H1 (cell line): ENCODE results near the gene PTGIR. TPM values are rescaled to one million over a fixed set of nuclear protein-coding genes. Genes with fewer than 3 reads are reported as not detected.
A peak's percentile ranks its signal among the peaks of the same experiment; 100 is the strongest.

Experiments
- CTCF ChIA-PET: fragments of 300-600 bp; sonication (Branson Sonifier 250); formaldehyde crosslinking; loops from one replicate; lab custom pipeline; 2021; ENCODE audit not compliant: partially characterized antibody; lab: Charles Lee
- POLR2A ChIA-PET: fragments of 300-600 bp; sonication (Branson Sonifier 250); formaldehyde crosslinking; loops from one replicate; lab custom pipeline; 2021; ENCODE audit warnings: inconsistent platforms; ENCODE audit not compliant: partially characterized antibody; lab: Charles Lee
- DNase-seq, 2 experiments: peaks; one replicate each; pipeline versions ENCODE4 v3.0.0 to v3.0.0-alpha.2; 2010 to 2022; ENCODE audit warnings: low spot score in 2 of 2, low read depth in 1 of 2, mixed read lengths in 1 of 2
- FAIRE-seq: peaks from 2 replicates; lab custom pipeline; 2011; peaks lifted over from hg19 to GRCh38; lab: Jason Lieb, UNC
- H2AFZ ChIP-seq: 2 replicates; pipeline ENCODE4 v1.8.1; 2012; ENCODE audit warnings: low read length, inconsistent platforms
- H2AK5ac ChIP-seq: 2 replicates; pipeline ENCODE4 v1.6.1; 2013; ENCODE audit warnings: low read depth, low read length
- H2BK120ac ChIP-seq: replicated peaks from 2 replicates; pipeline ENCODE3; 2013; ENCODE audit warnings: low read depth, low read length, inconsistent platforms
- H2BK12ac ChIP-seq: 2 replicates; pipeline ENCODE4 v1.6.1; 2013; ENCODE audit warnings: low read depth, low read length
- H2BK15ac ChIP-seq: 2 replicates; pipeline ENCODE4 v1.6.1; 2013; ENCODE audit warnings: low read length
- H2BK20ac ChIP-seq: 2 replicates; pipeline ENCODE4 v1.6.1; 2013; ENCODE audit warnings: low read length
- H2BK5ac ChIP-seq: 2 replicates; pipeline ENCODE4 v1.6.1; 2013; ENCODE audit warnings: low read depth, low read length
- H3K14ac ChIP-seq: 2 replicates; pipeline ENCODE4 v1.6.1; 2013; ENCODE audit warnings: inconsistent platforms; ENCODE audit not compliant: insufficient read length
- H3K18ac ChIP-seq: 2 replicates; pipeline ENCODE4 v1.6.1; 2013; ENCODE audit warnings: low read length; ENCODE audit errors: extremely low read depth
- H3K23ac ChIP-seq: 2 replicates; pipeline ENCODE4 v1.6.1; 2013; ENCODE audit warnings: inconsistent platforms; ENCODE audit not compliant: insufficient read length
- H3K23me2 ChIP-seq: 2 replicates; pipeline ENCODE4 v1.6.1; 2013; ENCODE audit warnings: low read depth, low read length
- H3K27ac ChIP-seq: 2 replicates; pipeline ENCODE4 v1.6.1; 2011; ENCODE audit warnings: low read depth, low read length, inconsistent platforms
- H3K27me3 ChIP-seq, 4 experiments: replicated peaks in 1 of 4; 1 replicate in 1 of 4; 2 replicates in 3 of 4; pipeline versions ENCODE4 v1.6.1 to v1.8.1; 2011 to 2013; ENCODE audit warnings: low read length in 3 of 4, mild to moderate bottlenecking in 3 of 4, inconsistent platforms in 2 of 4, mixed read lengths in 2 of 4, moderate library complexity in 1 of 4; ENCODE audit not compliant: control insufficient read depth in 3 of 4, insufficient read depth in 3 of 4; ENCODE audit errors: extremely low read depth in 1 of 4
- H3K36me3 ChIP-seq, 4 experiments: 2 replicates each; pipeline versions ENCODE4 v1.6.1 to v1.8.1; 2011 to 2013; ENCODE audit warnings: mild to moderate bottlenecking in 4 of 4, low read length in 3 of 4, moderate library complexity in 2 of 4, control low read depth in 1 of 4, inconsistent platforms in 1 of 4; ENCODE audit not compliant: insufficient read depth in 4 of 4, control insufficient read depth in 2 of 4
- H3K4ac ChIP-seq: replicated peaks from 2 replicates; pipeline ENCODE3; 2013; ENCODE audit warnings: low read length, low read depth, mixed read lengths, inconsistent platforms; ENCODE audit not compliant: insufficient read length
- H3K4me1 ChIP-seq, 4 experiments: replicated peaks in 1 of 4; 1 replicate in 1 of 4; 2 replicates in 3 of 4; pipeline versions ENCODE4 v1.6.1 to v1.8.1; 2011 to 2013; ENCODE audit warnings: low read length in 3 of 4, inconsistent platforms in 2 of 4, mixed read lengths in 1 of 4; ENCODE audit not compliant: insufficient read depth in 4 of 4, control insufficient read depth in 3 of 4
- H3K4me2 ChIP-seq, 2 experiments: 2 replicates each; pipeline versions ENCODE4 v1.6.1 to v1.8.1; 2011 to 2013; ENCODE audit warnings: low read depth in 2 of 2, low read length in 2 of 2, control low read depth in 1 of 2, inconsistent platforms in 1 of 2, mild to moderate bottlenecking in 1 of 2; ENCODE audit not compliant: insufficient read depth in 1 of 2
- H3K4me3 ChIP-seq, 4 experiments: fragments of 200-600, 300-600 bp in 1 of 4; sonication (generic), shearing (Covaris generic), sonication (Bioruptor Twin) in 1 of 4; 2 replicates each; pipeline versions ENCODE4 v1.5.1 to v1.8.1; 2011 to 2016; ENCODE audit warnings: low read length in 4 of 4, low read depth in 3 of 4, control low read depth in 2 of 4, inconsistent platforms in 2 of 4, mild to moderate bottlenecking in 2 of 4, mixed read lengths in 1 of 4, moderate library complexity in 1 of 4; ENCODE audit not compliant: insufficient read depth in 2 of 4; ENCODE audit errors: extremely low read depth in 1 of 4
- H3K56ac ChIP-seq: replicated peaks from 2 replicates; pipeline ENCODE3; 2013; ENCODE audit warnings: low read depth, mild to moderate bottlenecking, mixed read lengths, low read length, inconsistent platforms; ENCODE audit not compliant: insufficient read length
- H3K79me1 ChIP-seq: 2 replicates; pipeline ENCODE4 v1.6.1; 2013; ENCODE audit warnings: low read depth, low read length, control low read depth
- H3K79me2 ChIP-seq, 2 experiments: 2 replicates each; pipeline versions ENCODE4 v1.6.1 to v1.8.1; 2012 to 2013; ENCODE audit warnings: low read length in 2 of 2, mild to moderate bottlenecking in 2 of 2, inconsistent platforms in 1 of 2; ENCODE audit not compliant: insufficient read depth in 2 of 2, control insufficient read depth in 1 of 2
- H3K9ac ChIP-seq, 4 experiments: replicated peaks in 1 of 4; 1 replicate in 1 of 4; 2 replicates in 3 of 4; pipeline versions ENCODE4 v1.6.1 to v1.8.1; 2011 to 2013; ENCODE audit warnings: low read depth in 3 of 4, low read length in 3 of 4, control low read depth in 2 of 4, mild to moderate bottlenecking in 2 of 4, moderate library complexity in 2 of 4, inconsistent platforms in 1 of 4; ENCODE audit errors: extremely low read depth in 1 of 4
- H3K9me3 ChIP-seq, 2 experiments: 2 replicates each; pipeline versions ENCODE4 v1.6.1 to v1.8.1; 2012 to 2013; ENCODE audit warnings: mild to moderate bottlenecking in 2 of 2, moderate library complexity in 2 of 2, control low read depth in 1 of 2, inconsistent platforms in 1 of 2, low read depth in 1 of 2, low read length in 1 of 2, mixed read lengths in 1 of 2; ENCODE audit not compliant: insufficient read depth in 2 of 2
- H4K20me1 ChIP-seq, 2 experiments: replicated peaks in 1 of 2; 2 replicates each; pipeline versions ENCODE3 to v1.8.1; 2011 to 2013; ENCODE audit warnings: inconsistent platforms in 2 of 2, low read length in 2 of 2, mild to moderate bottlenecking in 1 of 2; ENCODE audit not compliant: insufficient read depth in 2 of 2, control insufficient read depth in 1 of 2
- H4K5ac ChIP-seq: 2 replicates; pipeline ENCODE4 v1.6.1; 2013; ENCODE audit warnings: low read length, low read depth, mixed read lengths, inconsistent platforms; ENCODE audit not compliant: insufficient read length
- H4K8ac ChIP-seq: 2 replicates; pipeline ENCODE4 v1.8.0; 2013; ENCODE audit warnings: mild to moderate bottlenecking, moderate library complexity, low read length, inconsistent platforms; ENCODE audit not compliant: insufficient read depth; ENCODE audit errors: extremely low read depth
- H4K91ac ChIP-seq: replicated peaks from 2 replicates; pipeline ENCODE3; 2013; ENCODE audit warnings: low read length, mixed read lengths, inconsistent platforms; ENCODE audit not compliant: insufficient read length
- BCL11A ChIP-seq, 2 experiments: IDR thresholded peaks; one replicate each; pipeline ENCODE4 v1.6.1; 2011; ENCODE audit warnings: low read depth in 2 of 2, low read length in 2 of 2, mild to moderate bottlenecking in 2 of 2
- CBX5 ChIP-seq: fragments of 300-800, 300-1000 bp; sonication (generic); IDR thresholded peaks from 2 replicates; pipeline ENCODE4 v1.7.1; 2016; ENCODE audit warnings: antibody characterized with exemption, low read length, low read depth
- CREB1 ChIP-seq: IDR thresholded peaks from 2 replicates; pipeline ENCODE4 v1.6.1; 2012; ENCODE audit warnings: inconsistent platforms
- CTCF ChIP-seq, 3 experiments: IDR thresholded peaks; 1 replicate in 2 of 3; 2 replicates in 1 of 3; pipeline versions ENCODE4 v1.5.1 to v1.6.1; 2011; ENCODE audit warnings: low read length in 3 of 3, mild to moderate bottlenecking in 3 of 3, inconsistent platforms in 2 of 3, low read depth in 1 of 3, moderate library complexity in 1 of 3; ENCODE audit not compliant: insufficient read depth in 1 of 3; ENCODE audit errors: control extremely low read depth in 1 of 3
- NRF1 ChIP-seq: IDR thresholded peaks from 2 replicates; pipeline ENCODE4 v1.6.1; 2011; ENCODE audit warnings: mild to moderate bottlenecking, low read depth, low read length, improper control_type of control experiment
- RXRA ChIP-seq: IDR thresholded peaks from 2 replicates; pipeline ENCODE4 v1.6.1; 2011; ENCODE audit warnings: low read depth, mild to moderate bottlenecking, low read length, moderate library complexity; ENCODE audit not compliant: insufficient read depth
- SIRT6 ChIP-seq: IDR thresholded peaks from one replicate; pipeline ENCODE4 v1.7.1; 2012; ENCODE audit warnings: low read length, inconsistent platforms
- SIX5 ChIP-seq: IDR thresholded peaks from 2 replicates; pipeline ENCODE4 v1.6.1; 2011; ENCODE audit warnings: mild to moderate bottlenecking, low read depth, low read length
- SP2 ChIP-seq: IDR thresholded peaks from 2 replicates; pipeline ENCODE4 v1.6.1; 2012; ENCODE audit warnings: mild to moderate bottlenecking, low read length, inconsistent platforms
- USF2 ChIP-seq: IDR thresholded peaks from 2 replicates; pipeline ENCODE4 v1.6.1; 2011; ENCODE audit warnings: low read length, improper control_type of control experiment
- YY1 ChIP-seq: IDR thresholded peaks from 2 replicates; pipeline ENCODE4 v1.6.1; 2011; ENCODE audit warnings: low read depth, mild to moderate bottlenecking, low read length
- WGBS, 2 experiments: shearing (Covaris generic) in 1 of 2; methylation state at CpG; one replicate each; pipeline versions ENCODE4 v1.1.6 to v1.1.7; 2013 to 2015; ENCODE audit warnings: low lambda C conversion rate in 2 of 2, mixed read lengths in 2 of 2, inconsistent platforms in 1 of 2, low coverage in 1 of 2, missing lambda C conversion rate in 1 of 2; ENCODE audit not compliant: insufficient replicate concordance in 2 of 2, insufficient coverage in 1 of 2, insufficient read length in 1 of 2; ENCODE audit errors: extremely low coverage in 1 of 2, missing lambda C conversion rate in 1 of 2; 5-methylcytosine and 5-hydroxymethylcytosine counted together
- polyA plus RNA-seq, 7 experiments: library from polyadenylated mRNA; depleted of rRNA in 3 of 7; stranded (reverse) in 5 of 7; unstranded in 2 of 7; fragments of >200 nt in 5 of 7; fragments of 200-250 nt in 2 of 7; gene quantifications; 1 replicate in 5 of 7; 2 replicates in 1 of 7; 4 replicates in 1 of 7; pipeline versions ENCODE4 v1.2.1 to v1.2.3, GENCODE V29; 2011 to 2013; ENCODE audit warnings: missing spikeins in 2 of 7, mixed read lengths in 2 of 7
- total RNA-seq: library from RNA; stranded (reverse); fragmentation: NEBNext Ultra II Directional; extraction: Animal tissue kit (Norgen Biotek cat#: 25700); gene quantifications from 2 replicates; pipeline ENCODE4 v1.2.1, GENCODE V29; 2021

Gene PTGIR
- total and polyA plus RNA-seq, 2 of the 8 experiments (the other 6 are each of a cell fraction or from before 2014, with no cell fraction given) = 0.15 TPM; not detected in 1

DNA sequence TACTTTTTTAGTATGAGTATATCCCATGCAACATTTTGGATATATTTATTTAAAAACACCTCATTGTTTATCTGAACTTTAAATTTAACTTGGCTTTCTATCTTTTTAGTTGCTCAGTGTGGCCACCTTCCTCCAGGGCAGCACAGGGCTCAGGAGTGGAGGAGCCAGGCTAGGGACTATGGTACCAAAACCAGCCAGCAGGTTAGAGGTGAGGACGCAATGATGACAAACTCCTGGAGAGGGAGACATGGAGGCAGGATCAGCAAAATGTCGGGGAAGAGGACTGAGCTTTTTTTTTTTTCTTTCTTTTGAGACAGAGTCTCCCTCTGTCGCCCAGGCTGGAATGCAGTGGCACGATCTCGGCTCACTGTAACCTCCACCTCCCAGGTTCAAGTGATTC is 53.4 kb downstream of the PTGIR start:
- no peak overlapping the region for H3K4me2 ChIP-seq
- H3K18ac ChIP-seq = no peak overlapping the region
- H2BK15ac ChIP-seq = no peak overlapping the region
- H3K4ac ChIP-seq = no peak overlapping the region
- DNase-seq = peak; percentile 44 to 66
- H3K36me3 ChIP-seq = no peaks in the 10 kb centered on the region
- H3K4me1 ChIP-seq = no peaks in the 10 kb centered on the region; a peak in 2 of 7 replicates
- H3K27ac ChIP-seq = no peak overlapping the region
- no peak overlapping the region for H2BK20ac ChIP-seq
- H2BK5ac ChIP-seq = no peak overlapping the region
- no peak overlapping the region for H2BK120ac ChIP-seq
- no peak overlapping the region for H4K91ac ChIP-seq
- no peak overlapping the region for H2AK5ac ChIP-seq
- POLR2A ChIA-PET = no interaction called here
- no peak overlapping the region for H3K56ac ChIP-seq
- no peaks in the 10 kb centered on the region for H3K79me1 ChIP-seq
- no peaks in the 10 kb centered on the region for H3K9me3 ChIP-seq
- no peaks in the 10 kb centered on the region for H3K79me2 ChIP-seq
- WGBS, 2 experiments = 62% methylated on average over 3 of the region's 5 CpGs; no CpG with 5 or more reads in 1 of the 2 experiments
- FAIRE-seq = no peak
- H2BK12ac ChIP-seq = no peak overlapping the region
- H4K8ac ChIP-seq = no peak overlapping the region
- no peak overlapping the region for H3K9ac ChIP-seq
- H3K14ac ChIP-seq = no peak overlapping the region
- H4K20me1 ChIP-seq = no peaks in the 10 kb centered on the region
- H3K27me3 ChIP-seq = no peaks in the 10 kb centered on the region; a peak in 1 of 7 replicates
- H3K23ac ChIP-seq = no peak overlapping the region
- no peak overlapping the region for H3K4me3 ChIP-seq
- no peaks in the 10 kb centered on the region for H3K23me2 ChIP-seq
- H2AFZ ChIP-seq = peak overlapping the region; percentile 67; the same call in 1 of the 2 replicates
- CTCF ChIA-PET = interaction anchor here (0.6 to 5.0 kb wide), 24 partner anchors 9 to 1246 kb away, joined by 3 to 20 read pairs (median 4); no protein-coding TSS in a partner anchor
- H4K5ac ChIP-seq = no peak overlapping the region
- TF ChIP-seq SP2 = no peak
- no peak for TF ChIP-seq SIX5
- no peak for TF ChIP-seq CBX5
- peak; percentile 76 for TF ChIP-seq YY1
- peak; percentile 57 to 95 (median 72) for TF ChIP-seq CTCF (IDR thresholded peaks at IDR 0.05; ENCODE audit: control extremely low read depth in 1 of 3, insufficient read depth in 1 of 3, low read depth in 1 of 3, low read length in 3 of 3)
- no peak for TF ChIP-seq USF2
- no peak for TF ChIP-seq NRF1
- no peak for TF ChIP-seq BCL11A (IDR thresholded peaks at IDR 0.05; ENCODE audit: low read depth in 2 of 2, low read length in 2 of 2)
- peak; percentile 55; the same call in 1 of the 2 replicates for TF ChIP-seq CREB1
- no peak for TF ChIP-seq SIRT6
- TF ChIP-seq RXRA = no peak
